HG03342 (cell line): Measurements from ENCODE around the gene WASF2.

Source experiments
- ATAC-seq: cut with Tn5 transposase; IDR thresholded peaks from one replicate; pipeline ENCODE4 v1.9.1; 2021; ENCODE audit warnings: mild to moderate bottlenecking, moderate library complexity; ENCODE audit not compliant: unreplicated experiment

The WASF2 gene

GRCh38 chr1:27522432-27523336 lies 32.7 kb upstream of the WASF2 start:
- ATAC-seq: no peak

- ATAC-seq: no peak
Measured at GRCh38 chr1:27521861-27522431, 32.0 kb upstream of the WASF2 start.

GRCh38 chr1:27521336-27521831 lies 31.4 kb upstream of the WASF2 start:
- ATAC-seq: no peak

GRCh38 chr1:27520651-27521050 lies 30.7 kb upstream of the WASF2 start:
- ATAC-seq: no peak

GRCh38 chr1:27519331-27520258 lies 29.6 kb upstream of the WASF2 start:
- no peak for ATAC-seq

- ATAC-seq: no peak
Measured at GRCh38 chr1:27518808-27519207, 28.8 kb upstream of the WASF2 start.

- no peak for ATAC-seq
Measured at GRCh38 chr1:27517907-27518718, 28.1 kb upstream of the WASF2 start.

GRCh38 chr1:27517301-27517700 lies 27.3 kb upstream of the WASF2 start:
- no peak for ATAC-seq

GRCh38 chr1:27515626-27516025 lies 25.7 kb upstream of the WASF2 start:
- no peak for ATAC-seq

GRCh38 chr1:27513958-27514357 lies 24.0 kb upstream of the WASF2 start:
- no peak for ATAC-seq

GRCh38 chr1:27513528-27513927 lies 23.6 kb upstream of the WASF2 start:
- no peak for ATAC-seq

- no peak for ATAC-seq
Measured at GRCh38 chr1:27509127-27510080, 19.4 kb upstream of the WASF2 start.

- ATAC-seq: no peak
Measured at GRCh38 chr1:27507960-27508665, 18.1 kb upstream of the WASF2 start.

GRCh38 chr1:27506703-27507102 lies 16.7 kb upstream of the WASF2 start:
- no peak for ATAC-seq

- no peak for ATAC-seq
Measured at GRCh38 chr1:27505420-27505680, 15.4 kb upstream of the WASF2 start.

GRCh38 chr1:27504588-27505419 lies 14.8 kb upstream of the WASF2 start:
- no peak for ATAC-seq

- ATAC-seq: no peak
Measured at GRCh38 chr1:27503844-27504587, 14.0 kb upstream of the WASF2 start.
